Measurements from ENCODE around the gene STIMATE.

STIMATE gene

DNA sequence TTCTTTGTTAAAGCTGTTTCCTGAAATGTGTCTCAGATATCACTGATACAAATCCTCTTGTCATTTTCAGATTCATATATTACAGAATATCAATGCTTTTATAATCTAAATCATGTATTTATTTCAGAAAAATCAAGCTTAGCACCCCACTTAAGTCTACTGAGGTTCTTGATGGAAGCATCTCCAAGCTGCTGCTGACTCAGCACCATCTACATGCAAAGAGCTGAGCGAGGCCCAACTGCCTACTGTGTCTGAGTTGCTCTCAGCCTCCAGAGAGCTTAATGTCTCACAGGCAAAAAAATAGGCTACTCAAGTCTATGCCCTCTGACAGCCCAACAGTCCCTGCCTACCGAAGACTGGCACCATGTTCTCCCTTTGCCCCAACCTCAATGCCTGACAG lies 29.2 kb upstream of the STIMATE start:
- no peak overlapping the region for H3K4me3 ChIP-seq (ENCODE audit: low read depth, low read length)
- TF ChIP-seq, protein P1, sequence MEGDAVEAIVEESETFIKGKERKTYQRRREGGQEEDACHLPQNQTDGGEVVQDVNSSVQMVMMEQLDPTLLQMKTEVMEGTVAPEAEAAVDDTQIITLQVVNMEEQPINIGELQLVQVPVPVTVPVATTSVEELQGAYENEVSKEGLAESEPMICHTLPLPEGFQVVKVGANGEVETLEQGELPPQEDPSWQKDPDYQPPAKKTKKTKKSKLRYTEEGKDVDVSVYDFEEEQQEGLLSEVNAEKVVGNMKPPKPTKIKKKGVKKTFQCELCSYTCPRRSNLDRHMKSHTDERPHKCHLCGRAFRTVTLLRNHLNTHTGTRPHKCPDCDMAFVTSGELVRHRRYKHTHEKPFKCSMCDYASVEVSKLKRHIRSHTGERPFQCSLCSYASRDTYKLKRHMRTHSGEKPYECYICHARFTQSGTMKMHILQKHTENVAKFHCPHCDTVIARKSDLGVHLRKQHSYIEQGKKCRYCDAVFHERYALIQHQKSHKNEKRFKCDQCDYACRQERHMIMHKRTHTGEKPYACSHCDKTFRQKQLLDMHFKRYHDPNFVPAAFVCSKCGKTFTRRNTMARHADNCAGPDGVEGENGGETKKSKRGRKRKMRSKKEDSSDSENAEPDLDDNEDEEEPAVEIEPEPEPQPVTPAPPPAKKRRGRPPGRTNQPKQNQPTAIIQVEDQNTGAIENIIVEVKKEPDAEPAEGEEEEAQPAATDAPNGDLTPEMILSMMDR (conservative IDR thresholded peaks at IDR 0.05; ENCODE audit: low read depth, low read length): no peak
- DNase-seq (ENCODE audit: low read depth): no peak

DNA sequence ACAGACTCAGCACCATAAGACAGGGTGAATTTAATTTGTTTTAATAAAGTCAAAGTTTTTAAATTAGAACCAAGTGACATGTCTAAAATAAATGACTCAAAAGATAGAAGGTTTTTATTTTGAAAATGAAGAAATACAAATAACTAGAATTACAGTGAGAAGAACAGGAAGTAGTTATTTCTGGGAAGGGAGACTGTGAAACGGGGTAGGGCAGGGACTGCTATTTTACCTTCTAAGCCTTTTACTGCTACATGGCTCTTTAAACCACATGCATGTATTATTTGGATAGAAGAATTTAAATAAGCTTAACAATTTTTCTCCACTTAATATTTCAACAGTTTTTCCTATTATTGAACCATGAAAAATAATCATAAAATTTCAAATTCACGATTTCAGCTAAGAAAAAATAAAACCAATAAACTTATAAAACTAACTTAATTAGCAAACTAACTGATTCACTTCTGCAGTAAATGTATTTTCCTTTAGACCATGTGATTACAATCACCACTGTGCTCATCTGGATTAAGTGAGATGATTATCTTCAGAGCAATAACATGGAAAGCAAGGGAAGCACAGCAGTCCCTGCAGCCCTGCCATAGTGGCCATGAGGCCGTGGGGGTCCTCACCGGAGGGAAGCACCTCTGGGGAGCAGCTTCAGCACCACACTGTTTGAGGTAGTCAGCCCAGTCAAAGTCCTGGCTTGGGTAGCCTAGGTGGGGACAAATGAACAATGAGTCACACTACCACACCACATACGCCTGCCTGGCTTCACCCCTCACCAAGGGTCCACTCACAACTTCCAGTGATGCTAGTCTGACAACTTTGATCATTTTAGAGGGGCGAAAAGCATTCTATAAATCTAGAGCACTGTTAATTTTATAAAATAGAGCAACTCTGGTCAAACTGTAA lies 28.3 kb upstream of the STIMATE start:
- DNase-seq (ENCODE audit: low read depth): no peak
- TF ChIP-seq, protein P1 (conservative IDR thresholded peaks at IDR 0.05; ENCODE audit: low read depth, low read length): no peak
- H3K4me3 ChIP-seq (ENCODE audit: low read depth, low read length): no peak overlapping the region

DNA sequence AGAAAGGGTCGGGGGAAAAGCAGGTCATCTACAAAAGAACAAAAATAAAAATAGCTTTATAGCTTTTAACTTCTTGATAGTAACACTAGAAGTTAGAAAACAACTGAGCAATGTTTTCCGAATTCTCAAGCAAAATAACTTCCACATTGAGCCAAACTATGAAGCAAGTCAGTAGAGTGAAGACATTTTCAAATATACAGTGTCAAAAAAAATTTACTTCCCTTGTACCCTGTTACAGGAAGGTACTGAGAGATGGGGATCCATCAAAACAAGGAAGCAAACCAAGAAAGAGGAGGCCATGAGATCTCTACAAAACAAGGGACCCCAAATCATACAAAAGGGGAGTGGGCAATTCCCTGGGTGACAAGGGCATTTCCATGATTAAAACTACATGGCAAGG lies 26.6 kb upstream of the STIMATE start:
- TF ChIP-seq, protein P1 (conservative IDR thresholded peaks at IDR 0.05; ENCODE audit: low read depth, low read length): no peak
- no peak overlapping the region for H3K4me3 ChIP-seq (ENCODE audit: low read depth, low read length)
- no peak for DNase-seq (ENCODE audit: low read depth)

DNA sequence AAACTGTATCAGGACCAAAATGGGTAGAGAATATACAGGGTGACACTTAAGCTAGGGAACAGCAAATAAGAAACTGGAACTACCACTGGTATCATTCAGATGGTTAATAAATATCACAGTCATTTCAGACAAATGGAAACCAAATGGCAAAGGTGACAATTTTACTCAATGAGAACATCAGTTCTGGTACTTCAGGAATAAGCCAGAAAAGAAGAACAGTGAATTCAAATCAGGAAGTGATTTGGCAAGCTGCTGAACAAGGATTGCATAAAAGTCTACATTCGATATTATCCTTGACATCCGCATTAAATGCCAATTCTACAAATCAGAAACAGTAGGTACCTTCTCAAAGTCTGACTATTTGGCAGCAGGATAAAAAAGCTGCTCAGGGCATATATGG lies 23.5 kb upstream of the STIMATE start:
- H3K4me3 ChIP-seq (ENCODE audit: low read depth, low read length): no peak overlapping the region
- no peak for DNase-seq (ENCODE audit: low read depth)
- TF ChIP-seq, protein P1 (conservative IDR thresholded peaks at IDR 0.05; ENCODE audit: low read depth, low read length): no peak

DNA sequence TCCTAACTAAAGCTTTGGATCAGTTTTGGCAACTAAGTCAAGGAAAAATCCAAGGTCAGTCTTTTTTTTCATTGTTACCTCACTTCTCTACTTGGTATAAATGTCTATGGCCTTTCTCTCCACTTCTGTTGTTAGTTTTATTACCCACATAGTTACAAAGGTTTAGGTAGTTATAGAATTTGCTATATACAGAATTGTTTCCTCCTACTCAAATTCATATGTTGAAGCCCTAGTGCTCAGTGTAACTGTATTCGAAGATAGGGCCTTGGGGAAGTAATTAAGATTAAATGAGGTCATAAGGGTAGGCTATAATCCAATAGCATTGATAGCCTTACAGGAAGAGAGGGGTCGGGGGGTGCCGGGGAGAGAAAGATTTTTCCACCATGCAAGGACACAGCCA lies 19.7 kb upstream of the STIMATE start:
- TF ChIP-seq, protein P1 (conservative IDR thresholded peaks at IDR 0.05; ENCODE audit: low read depth, low read length): no peak
- H3K4me3 ChIP-seq (ENCODE audit: low read depth, low read length): no peak overlapping the region
- DNase-seq (ENCODE audit: low read depth): no peak

DNA sequence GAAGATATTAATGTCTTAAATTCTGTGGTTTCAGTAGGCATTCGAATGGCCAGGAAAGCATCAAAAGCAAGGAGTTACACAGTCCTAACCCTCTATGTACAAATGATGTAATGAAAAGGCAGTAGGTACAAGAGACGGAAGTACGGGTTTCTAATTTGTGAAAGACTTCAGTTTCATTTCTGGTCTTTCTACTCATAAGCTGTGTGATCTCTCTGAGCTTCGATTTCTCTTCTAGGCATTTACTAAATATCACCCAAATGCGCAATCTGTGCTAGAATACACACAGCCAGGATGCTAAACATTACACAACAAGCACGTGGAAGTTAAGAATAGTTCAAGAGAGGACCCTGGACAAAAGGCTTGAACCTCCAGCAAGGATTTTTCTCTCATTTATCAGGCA lies 17.9 kb upstream of the STIMATE start:
- TF ChIP-seq, protein P1 (conservative IDR thresholded peaks at IDR 0.05; ENCODE audit: low read depth, low read length): no peak
- H3K4me3 ChIP-seq (ENCODE audit: low read depth, low read length): no peak overlapping the region
- DNase-seq (ENCODE audit: low read depth): no peak

All from choroid plexus epithelial cell (primary cell).